AG08395 (cell line): ENCODE data around the gene FABP1.

Experiments
- DNase-seq: peaks from one replicate; pipeline ENCODE4 v3.0.0; 2012; ENCODE audit warnings: mixed read lengths, low spot score

Gene FABP1

DNA sequence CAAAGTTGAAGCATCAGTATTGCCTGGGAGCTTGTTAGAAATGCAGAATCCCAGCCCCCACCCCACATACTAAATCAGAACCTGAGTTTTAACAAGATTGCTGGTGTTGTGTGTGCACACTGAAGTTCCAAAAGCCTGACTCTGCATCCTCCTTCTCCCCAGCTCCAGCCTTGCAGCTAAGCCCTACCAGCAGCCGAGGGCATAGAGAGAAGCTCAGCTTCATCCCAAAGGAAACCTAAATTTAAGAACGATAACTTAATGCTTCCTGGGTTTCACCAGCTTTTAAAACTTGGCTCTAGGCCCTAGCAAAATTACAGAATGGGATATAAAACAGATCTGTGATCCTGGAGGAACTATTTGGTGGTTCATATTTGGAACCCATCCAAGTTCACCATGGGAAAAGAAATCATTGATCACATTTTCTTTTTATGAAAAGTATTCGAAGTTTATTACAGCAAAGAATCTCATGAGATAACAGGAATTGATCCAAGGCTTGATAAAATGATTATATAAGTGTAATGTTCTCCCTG lies 49.2 kb downstream of the FABP1 start:
- no peak for DNase-seq

DNA sequence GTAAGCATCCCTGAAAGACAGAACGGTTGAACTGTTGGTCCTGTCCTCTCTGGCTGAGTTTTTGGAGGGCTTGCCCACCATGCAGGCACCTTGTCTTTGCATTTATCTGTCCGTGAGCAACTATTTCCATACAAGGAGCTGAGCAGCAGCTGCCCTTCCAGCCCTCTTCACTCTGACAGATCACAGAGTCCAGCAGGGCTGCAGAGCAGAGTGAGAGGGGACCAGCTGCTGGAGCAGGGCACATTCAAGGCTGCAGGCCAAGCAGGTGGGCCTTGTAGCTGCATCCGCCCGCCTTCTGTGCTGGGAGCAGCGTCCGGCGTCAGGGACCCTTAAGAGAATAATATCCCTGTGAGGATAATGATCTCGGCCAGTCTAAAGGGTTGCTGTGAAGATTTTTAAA lies 50.8 kb downstream of the FABP1 start:
- no peak for DNase-seq

DNA sequence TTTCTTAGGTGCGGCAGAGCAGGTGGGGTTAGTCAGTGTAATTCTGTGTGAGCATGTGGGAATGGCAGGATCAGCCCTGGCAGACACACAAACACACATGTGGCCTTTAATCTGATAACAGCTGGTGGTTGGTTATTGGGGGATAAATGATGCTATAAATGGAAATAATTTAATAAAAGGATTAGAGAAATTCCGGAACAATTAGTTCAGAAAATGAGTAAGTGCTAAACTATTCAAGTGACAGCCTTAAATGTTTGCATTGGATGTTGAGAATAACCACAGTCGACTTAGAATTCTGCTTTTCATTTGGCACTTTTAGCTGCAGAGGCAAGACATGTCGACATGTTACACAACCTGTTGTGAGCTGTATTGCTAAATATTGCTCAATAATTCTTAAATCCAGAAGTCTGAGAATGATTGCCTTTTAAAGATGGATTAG lies 53.0 kb downstream of the FABP1 start:
- DNase-seq: peak; percentile 43

DNA sequence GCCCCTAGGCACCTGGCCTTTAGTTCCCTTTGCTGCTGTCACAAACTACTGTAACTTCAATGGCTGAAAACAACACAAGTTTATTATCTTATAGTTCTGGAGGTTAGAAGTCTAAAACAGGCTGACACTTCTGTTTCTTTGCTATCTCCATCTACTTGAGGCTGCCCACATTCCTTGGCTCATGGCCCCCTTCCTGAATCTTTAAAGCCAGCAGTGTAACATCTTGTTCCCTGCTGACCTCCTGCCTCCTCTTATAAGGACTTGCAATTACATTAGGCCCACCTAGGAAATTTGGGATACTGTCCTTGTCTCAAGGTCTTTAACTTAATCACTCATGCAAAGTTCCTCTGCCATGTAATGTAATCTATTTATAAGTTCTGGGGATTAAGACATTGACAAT lies 53.7 kb downstream of the FABP1 start:
- DNase-seq: no peak
